Tongue (tissue), 2 donors: Measurements from ENCODE around the gene SLC24A4. TPM values are rescaled to one million over a fixed set of nuclear protein-coding genes. Genes with fewer than 3 reads are reported as not detected.

Source experiments
- DNase-seq: peaks from one replicate; pipeline ENCODE4 v3.0.0-alpha.2; 2015
- total RNA-seq: library from RNA; depleted of rRNA; stranded (reverse); fragments of >200 nt; gene quantifications from one replicate; pipeline ENCODE4 v1.2.3, GENCODE V29; 2014

The SLC24A4 gene
- total RNA-seq, 1 donor from 2014 or later, result 1.0 TPM

DNA sequence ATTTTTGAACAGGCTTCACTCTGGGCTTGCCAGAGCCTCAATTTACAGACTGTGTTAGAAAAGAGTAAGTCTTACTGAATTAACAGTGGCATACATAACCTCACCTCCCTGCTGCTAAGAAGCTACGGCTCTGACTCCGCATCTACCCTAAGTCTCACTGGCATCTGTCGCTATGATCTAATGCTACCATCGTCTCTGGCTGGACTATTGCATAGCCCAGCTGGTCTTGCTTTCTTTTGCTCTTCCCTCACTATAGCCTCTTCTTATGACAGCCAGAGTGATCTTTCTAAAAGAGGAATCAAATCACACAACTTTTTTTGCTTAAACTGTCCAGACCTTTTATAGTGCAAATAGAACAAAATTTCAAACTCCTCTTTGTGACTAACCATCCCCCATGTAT lies 81.1 kb downstream of the SLC24A4 start:
- DNase-seq, result no peak

DNA sequence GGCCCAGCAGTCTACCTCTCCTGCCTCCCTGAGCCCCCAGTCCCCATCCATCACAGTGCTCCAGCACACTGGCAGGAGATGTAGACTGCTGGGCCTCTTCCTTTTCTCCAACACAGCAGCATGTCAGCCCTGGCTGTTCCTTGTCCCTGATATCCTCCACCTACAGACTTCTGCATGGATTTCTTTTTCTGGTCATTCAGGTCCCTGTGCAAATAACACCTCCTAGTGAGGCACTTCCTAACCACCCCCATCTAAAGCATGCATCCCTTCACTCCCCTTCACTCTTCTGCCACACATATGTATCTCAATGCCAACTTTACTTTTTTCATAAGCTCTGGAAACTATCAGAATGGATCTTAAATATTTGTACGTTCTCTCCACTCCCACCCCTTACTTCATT lies 81.5 kb downstream of the SLC24A4 start:
- DNase-seq, result no peak

DNA sequence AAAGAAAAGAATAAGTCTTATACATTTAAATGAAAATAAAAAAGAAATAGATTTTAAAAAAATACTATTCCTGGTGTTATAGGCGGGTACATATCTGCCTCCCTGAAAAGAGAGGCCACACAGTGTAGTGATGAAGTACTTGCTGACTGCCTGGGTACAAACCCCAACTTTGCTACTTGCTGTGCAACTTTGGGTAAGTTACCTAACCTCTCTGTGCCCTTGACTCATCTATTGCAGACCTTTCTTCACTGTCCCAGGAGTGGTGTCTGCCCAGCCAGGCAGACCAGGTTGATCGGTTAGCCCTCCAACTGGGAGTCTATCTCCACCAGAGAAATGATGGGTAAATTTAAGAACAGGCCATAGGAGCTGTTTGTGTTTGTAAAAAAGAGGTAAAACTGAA lies 82.0 kb downstream of the SLC24A4 start:
- no peak for DNase-seq

DNA sequence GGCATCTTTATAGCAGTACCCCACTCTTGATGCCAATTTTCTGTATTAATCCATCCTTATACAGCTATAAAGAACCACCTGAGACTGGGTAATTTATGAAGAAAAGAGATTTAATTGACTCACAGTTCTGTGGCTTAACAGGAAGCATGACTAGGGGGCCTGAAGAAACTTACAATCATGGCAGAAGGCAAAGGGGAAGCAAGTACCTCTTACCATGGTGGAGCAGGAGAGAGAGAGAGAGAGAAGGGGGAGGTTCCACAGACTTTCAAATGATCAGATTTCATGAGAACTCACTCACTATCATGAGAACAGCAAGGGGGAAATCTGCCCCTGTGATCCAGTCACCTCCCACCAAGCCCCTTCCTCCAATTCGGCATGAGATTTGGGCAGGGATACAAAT lies 84.4 kb downstream of the SLC24A4 start:
- DNase-seq, result no peak

DNA sequence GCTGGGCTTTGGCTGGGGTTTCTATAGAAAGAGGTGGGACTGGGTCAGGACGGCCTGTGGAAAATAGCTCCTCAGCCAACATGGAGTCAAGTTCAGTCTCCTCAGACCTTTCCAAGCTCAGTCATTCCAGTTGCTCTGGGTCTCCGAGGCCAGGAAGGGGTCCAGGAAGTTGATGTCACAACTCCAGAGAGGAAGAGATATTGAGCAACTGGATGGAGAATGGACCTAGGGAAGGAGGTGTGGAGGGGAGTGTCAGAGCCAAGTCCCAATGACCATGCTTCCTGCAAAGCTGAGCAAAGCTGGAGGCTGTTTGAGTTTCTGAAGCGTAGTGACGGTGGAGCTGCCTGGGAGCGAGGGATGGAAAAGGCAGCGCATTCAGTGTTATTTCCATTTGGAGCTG lies 86.1 kb downstream of the SLC24A4 start:
- DNase-seq, result peak; percentile 86

DNA sequence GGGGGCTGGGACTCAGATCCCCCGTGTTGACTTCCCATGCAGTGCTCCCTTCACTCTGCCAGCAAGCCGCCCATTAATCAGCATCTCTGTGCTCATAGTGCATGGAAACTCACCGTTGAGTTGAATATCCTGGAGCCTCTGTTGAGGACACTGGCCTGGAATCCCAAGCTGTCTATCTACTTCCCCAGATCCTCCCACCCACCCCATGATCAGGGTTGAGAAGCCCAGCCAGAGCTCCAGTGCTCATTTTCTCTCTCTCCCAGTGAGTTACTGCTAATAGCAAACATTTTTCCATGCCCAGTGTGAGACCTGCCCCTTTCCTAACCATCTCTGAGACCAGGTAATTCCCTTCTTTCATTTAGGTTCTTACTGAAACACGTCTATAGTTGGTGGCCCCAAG lies 88.2 kb downstream of the SLC24A4 start:
- DNase-seq, result no peak

DNA sequence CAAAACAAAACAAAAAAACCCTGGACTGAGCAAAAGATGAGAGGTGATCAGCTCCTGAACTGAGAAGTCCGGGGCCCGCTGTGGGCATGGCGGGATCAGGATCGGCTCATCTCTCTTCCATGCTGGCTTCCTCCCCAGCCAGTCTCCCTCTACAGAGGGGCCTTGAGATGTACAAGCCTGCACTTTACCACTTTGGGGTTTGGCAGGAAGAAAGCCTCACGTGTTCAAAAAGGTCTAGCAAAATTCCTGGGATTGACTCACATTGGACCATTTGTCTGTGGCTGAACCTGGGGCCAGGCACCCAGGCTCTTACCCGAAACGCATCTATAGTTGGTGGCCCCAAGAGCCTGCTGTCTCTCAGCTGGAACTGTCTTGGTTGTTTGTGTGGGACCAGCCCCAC lies 89.0 kb downstream of the SLC24A4 start:
- no peak for DNase-seq

DNA sequence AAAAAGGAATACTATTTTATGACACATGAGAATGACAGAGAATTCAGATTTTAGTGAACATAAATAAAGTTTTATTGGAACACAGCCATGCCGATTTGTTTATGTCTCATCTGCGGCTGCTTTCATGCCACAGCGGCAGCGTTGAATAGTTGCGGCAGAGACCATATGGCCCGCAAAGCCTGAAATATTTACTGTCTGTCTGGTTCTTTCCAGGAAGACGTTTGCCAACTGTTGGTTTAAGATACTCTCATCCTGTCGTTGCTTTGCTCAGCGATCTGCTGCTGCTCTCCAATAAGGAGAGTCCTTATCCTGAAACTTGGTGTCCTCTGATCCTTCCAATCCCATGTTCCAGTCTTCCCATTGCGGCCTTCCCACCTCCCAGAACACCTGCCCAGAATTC lies 89.9 kb downstream of the SLC24A4 start:
- DNase-seq, result no peak

DNA sequence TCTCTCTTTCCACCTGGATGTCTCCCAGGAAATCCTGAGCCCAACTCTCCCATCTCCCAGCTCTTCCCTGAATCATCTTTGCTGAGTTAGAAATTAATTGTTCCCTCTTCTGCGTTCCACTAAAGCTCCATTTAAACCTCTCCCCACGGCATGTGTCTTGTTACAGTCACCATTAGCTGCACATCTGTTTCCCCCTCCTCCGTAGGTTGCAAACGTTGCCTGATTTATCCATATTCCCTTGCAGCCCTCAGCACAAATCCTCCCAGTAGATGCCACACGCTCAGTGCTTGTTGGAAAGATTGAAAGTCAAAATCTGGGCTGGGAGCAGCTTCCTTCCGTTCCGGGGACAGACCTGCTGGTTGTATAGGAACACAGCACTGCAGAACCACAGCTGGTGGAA lies 90.4 kb downstream of the SLC24A4 start:
- peak; percentile 57 for DNase-seq

DNA sequence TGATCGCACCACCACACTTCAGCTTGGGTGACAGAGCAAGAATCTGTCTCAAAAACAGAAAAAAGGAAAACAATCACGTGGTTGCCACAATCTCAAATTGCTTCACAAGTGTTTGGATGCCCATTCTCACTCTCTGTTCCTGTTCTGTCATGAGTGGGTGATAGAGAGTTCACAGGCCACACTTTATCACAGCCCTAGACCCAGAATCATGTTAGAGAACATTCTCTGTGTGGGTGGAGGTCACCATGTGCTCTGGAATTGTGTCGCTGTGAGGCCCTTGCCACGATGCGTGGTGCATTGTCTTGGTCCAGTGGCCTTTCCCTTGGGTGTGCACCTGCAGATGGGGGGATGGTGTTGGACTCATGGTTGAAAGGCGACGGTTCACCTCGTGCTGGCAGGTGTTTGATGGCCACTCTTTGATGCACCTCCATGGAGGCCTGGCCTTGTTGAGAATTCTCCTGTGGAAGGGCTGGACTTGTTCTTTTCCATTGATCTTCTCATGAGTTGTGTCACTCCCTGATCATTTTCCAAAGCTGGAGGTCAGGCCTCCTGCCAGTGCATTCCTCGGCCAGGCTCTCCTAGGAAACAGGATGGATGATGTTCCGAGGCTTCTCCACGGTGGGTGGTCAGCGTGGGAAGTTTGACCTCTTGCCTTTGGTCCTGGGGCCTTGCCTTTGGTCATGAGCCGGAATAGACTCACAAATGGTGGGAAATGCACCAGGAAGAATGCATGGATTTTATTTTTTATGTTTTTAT lies 91.9 kb downstream of the SLC24A4 start:
- no peak for DNase-seq

DNA sequence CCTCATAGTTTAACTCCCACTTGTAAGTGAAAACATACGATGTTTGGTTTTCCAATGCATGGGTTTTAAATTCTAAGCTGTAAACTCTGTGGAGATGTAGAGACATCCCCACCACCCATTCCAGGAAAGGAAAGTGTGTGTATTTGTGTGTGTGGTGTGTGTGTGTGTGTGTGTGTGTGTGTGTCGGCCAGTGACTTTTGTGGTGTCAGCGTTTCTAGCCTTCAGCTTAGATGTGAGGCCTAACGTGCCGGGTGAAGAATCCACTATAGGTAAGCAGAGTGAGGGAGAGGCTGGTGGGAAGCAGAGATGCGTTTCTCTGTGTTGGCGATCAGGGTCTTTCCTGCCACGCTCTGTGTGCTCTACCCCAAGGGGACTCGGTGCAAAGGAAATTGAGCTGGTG lies 93.0 kb downstream of the SLC24A4 start:
- no peak for DNase-seq

DNA sequence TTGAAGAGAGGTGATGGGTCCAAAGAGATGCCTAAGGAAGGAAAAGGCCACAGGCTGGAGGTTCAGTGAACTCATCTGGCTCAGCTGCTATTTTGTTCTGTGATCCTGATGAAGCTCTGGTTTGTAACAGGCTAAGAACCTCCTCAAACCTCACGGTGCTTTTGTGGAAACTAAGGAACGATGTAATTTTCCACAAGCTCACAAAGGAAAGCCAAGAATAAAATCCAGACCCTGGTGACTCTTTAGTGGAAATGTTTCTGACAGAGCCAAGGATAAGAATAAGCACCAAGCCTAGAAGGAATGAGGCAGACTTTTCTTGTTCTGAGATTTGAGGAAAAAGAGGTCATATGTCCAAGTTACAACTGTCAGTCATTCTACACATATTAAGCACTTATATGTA lies 93.6 kb downstream of the SLC24A4 start:
- no peak for DNase-seq

DNA sequence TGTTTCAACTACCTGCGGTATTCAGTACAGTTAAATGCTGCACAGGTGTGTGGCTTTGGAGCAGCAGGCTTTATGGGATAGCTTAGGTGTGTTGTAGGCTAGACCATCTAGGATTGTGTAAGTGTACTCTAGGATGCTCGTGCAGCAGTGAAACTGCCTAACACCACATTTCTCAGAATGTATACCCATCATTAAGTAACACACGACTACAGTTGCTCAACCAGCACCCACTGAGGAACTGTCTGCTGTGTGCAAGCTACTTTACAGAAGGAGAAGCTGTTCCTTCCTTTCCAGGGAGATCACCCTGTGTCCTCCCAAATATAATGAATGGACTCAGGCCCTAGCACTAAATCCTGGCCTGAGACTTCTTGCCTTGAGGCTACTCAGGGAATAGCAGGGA lies 94.8 kb downstream of the SLC24A4 start:
- DNase-seq, result no peak

DNA sequence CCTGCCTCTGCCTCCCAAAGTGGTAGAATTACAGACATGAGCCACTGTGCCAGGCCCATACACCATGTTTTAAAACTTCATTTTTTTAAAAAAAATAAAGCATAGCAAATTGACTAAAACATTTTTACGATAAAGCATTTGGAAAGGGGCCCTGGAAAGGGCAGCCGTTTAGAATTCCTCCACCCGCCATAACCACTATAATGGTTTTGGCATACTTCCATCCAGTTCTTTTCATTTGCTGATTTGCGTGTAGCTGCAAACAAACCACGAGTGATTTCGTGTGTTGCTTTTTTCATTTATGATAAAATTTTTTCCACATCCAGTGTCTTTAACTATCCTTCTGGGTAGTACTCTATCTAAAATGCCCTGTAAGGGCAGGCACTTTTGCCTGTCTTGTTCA lies 98.8 kb downstream of the SLC24A4 start:
- DNase-seq, result no peak

DNA sequence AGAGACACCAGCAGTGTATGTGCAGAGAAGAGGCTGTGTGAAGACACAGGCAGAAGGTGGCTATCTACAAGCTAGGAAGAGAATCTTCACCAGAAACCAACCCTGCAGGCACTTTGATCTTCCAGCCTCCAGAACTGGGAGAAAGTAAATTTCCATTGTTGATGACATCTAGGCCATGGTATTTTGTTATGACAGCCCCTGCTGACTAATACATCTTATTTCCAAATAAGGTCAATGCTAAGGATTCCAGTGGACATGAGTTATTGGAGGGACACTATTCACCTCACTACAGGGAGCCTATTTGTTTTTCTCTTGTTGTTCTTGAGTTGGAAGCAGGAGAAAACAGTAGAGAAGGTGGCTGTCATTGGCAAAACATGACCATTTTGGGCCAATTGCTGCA lies 102.1 kb downstream of the SLC24A4 start:
- no peak for DNase-seq

DNA sequence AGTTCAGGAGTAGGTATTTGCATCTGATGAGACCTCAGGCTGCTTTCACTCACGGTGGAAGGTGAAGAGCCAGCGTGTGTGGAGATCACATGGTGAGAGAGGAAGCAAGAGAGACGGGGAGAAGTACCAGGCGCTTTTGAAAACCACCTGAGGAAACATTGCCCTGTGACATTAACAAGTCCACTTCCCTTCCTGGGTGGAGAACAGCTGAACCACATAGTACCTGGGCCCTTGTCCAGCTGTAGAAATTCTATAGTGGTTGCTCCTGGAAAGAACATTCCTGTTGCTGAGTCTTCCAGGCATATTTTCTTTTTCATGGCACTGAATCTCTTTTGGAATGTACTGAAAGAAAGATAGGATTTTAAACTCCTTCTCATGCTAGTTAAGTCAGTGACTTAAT lies 103.3 kb downstream of the SLC24A4 start:
- DNase-seq, result peak; percentile 61

DNA sequence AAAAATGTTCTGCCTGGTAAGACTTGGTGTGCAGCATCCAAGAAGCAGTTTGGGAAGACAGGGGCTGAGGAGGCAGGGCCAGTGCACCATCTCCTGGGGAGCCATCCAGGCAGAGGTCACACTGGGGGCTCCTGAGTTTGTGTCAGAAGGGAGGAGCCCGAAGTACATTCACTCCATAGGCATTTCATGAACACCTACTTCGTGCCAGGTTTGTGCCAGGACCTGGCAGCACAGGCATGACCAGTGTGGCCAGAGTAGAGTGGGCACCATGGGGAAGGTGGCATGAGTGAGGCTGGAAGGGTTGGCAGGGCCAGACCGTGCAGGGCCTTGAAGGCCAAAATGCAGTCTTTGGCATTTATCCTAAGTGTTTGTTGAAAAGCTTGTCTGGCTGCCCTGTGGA lies 104.1 kb downstream of the SLC24A4 start:
- DNase-seq, result no peak

DNA sequence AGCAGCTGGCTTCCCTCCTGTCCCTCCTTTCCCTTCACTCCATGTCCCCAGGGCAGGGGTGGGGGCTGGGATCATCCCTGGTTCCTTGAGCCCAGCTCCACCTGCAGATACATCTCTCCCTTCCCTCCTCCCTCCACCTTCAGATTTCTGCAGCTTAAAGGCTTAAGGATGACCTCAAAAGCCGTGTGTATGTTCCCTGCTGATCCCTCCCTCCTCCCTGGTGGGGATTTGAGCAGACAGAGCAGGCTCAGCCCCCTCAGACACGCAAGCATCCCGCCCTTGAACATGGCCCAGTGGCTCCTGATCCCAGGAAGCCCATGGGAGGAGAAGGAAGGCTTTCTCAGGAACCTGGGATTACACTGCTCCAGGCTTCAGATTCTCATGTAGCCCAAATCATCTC lies 107.7 kb downstream of the SLC24A4 start:
- DNase-seq, result no peak

DNA sequence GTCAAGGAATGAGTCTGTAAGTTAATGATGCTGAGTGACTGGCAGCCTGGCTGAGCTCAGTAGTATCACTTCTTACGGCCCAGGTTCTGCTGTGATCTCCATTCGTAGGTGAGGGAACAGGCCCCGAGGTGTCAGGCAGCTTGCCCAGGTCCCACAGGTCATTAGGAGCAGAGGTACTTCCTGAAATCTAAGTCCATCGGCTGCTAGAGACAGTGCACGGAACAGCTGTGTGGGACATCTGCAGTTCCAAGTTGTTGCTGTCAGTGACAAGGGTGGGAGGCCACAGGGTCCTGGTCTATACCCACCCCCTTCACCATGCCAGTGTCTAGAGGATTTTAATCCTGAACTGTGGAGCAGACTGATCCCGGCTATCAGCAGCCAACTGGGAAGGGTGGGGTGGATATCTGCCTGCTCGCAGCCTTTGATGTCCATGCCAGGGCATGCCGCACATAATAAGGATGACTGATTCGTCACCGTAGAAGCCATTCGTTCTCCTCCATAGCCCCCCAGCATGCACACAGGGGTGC lies 108.3 kb downstream of the SLC24A4 start:
- DNase-seq, result peak; percentile 73

DNA sequence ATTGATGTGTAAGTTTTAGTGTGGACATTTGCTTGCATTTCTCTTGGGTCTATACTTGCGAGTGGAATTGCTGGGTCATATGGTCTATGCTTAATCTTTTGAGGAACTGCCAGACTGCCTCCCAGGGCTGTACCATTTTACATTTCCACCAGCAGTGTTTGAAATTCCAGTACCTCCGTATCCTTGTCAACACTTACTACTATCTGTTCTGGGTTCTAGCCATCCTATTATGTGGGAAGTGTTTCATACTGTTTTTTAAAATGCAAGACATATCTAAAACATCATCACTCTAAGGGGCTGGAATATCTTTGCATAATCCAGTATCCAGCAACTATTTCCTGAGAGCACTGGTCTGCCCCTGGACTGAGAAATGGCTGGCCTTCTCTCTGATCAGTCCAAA lies 110.4 kb downstream of the SLC24A4 start:
- DNase-seq, result no peak

DNA sequence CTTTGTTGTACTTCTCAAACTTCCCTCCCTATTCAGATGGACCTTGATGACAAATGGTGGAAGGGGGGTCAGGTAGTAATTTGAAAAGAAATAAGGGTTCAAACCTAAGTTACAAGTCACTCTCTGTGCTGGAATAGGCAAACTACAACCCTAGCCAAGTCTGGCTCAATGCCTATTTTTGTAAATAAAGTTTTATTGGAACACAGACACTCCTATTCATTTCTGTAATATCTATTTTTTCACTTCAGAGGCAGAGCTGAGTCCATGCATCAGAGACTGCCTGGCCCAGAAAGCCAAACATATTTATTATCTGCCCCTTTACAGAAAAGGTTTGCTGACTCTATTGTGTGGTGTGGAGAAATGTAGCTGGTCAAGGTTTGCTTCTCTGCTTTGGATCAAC lies 112.2 kb downstream of the SLC24A4 start:
- DNase-seq, result no peak

DNA sequence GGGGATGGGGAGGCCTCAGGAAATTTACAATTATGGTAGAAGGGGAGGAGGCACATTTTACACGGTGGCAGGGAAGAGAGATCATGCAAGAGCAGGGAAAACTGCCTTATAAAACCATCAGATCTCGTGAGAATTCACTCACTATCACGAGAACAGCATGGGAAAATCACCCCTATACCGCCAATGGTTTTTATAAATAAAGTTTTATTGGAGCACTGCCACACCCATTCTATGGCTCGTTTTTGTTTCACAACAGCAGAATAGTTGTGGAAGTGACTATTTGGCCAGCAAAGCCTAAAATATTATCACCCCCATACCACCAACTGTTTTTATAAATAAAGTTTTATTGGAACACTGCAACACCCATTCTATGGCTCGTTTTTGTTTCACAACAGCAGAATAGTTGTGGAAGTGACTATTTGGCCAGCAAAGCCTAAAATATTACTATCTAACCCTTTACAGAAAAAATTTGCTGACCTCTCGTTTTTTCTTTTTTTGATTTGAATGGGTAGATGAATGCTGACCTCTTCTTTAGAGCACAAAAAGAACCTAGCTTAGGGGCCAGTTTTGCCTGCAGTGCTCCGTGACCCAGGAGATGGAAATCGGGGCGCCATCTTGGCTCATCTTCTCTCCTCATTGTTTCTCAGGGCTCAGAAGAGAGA lies 113.3 kb downstream of the SLC24A4 start:
- no peak for DNase-seq

DNA sequence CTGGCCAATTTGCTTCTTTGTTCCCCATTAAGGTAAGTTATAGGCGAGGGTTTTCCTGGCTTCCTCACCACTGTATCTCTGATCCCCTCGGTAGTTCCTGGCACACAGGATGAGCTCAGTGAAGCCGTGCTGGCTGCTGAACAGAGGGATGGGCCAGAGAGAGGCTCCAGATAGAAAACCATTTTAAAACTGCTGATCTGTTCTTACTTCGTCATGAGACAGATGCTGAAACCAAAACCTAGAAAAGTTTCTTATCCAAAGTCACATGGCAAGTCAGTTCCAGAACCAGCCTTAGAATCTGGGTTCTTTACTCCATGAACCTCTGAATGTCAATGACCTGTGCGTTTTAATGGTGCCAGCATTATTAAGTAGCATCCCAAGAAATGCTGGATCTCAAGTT lies 114.3 kb downstream of the SLC24A4 start:
- no peak for DNase-seq

DNA sequence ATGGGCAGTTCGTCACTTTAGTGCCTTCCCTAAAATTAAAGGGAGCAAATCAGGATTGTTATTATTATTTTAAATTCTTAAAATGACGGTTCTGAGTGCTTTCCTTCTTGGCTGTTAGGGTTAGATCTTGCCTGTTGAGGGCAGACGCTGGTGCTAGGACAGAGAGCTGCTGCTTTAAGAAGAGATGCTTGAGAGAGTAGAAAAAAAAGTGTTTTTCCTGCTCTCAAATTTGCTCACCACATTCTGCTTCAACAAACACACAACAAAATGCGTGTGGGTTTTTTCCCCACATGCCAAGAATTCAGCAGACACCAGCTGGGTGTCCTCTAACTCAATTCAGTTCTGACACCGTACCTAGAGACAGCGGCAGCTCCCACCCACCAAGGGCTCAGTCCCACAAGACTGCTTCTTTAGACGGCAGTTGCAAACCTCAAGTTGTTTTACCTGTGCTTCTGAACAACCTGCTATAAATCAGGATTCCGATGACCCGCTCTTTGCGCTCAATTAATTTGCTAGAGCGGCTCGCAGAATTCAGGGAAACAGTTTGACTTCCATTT lies 114.8 kb downstream of the SLC24A4 start:
- no peak for DNase-seq
